ENCODE measurements around the gene DNMT3B. TPM values are rescaled to one million over a fixed set of nuclear protein-coding genes. Genes with fewer than 3 reads are reported as not detected.

DNMT3B gene
- total RNA-seq, 1 donor from 2014 or later = 0.62 TPM

DNA sequence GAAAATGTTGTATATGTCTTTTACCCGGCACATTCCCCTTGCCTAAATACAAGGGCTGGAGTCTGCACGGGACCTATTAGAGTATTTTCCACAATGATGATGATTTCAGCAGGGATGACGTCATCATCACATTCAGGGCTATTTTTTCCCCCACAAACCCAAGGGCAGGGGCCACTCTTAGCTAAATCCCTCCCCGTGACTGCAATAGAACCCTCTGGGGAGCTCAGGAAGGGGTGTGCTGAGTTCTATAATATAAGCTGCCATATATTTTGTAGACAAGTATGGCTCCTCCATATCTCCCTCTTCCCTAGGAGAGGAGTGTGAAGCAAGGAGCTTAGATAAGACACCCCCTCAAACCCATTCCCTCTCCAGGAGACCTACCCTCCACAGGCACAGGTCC is 46.3 kb downstream of the DNMT3B start:
- intact Hi-C loops (cut with DNase I) = no loop called here
- DNase-seq (ENCODE audit: low spot score) = no peak

DNA sequence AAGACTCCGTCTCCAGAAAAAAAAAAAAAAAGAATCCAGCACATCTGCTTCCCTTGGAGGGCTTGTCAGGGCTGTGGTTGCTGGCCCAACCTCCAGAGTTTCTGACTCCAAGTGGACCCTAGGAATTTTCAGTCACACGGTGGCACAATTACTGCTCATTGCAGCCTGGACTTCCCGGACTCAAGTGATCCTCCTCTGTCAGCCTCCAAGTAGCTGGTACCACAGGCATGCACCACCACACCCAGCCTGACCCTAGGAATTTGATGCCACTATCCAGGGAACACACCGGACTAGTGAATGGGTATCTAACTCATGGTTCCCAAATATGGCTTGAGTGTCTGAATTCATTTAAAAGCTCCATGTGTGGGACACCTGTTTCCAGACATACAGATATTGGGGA is 47.7 kb downstream of the DNMT3B start:
- intact Hi-C loops (cut with DNase I) = no loop called here

DNA sequence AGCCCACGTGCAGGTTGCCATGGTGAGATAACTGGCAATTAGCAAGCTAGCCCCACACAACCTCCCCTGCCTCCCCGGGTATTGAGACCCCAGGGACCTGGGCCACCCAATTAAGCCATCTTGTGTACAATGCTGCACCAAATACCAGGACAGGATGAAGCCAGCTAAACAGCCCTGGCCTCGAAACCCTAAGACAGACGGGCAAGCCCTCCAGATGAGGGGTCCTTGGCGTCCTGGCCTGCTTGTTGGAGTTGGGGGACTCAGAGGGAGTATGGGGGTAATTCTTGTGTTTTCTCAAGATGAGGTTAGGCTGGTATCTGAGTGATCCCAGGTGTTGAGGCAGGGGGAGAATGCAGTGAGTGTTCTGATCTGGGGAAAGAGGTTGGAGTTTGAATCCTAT is 48.8 kb downstream of the DNMT3B start:
- intact Hi-C loops (cut with DNase I) = no loop called here
- DNase-seq (ENCODE audit: low spot score) = no peak

More for the DNA sequence above, 47.7 kb downstream of the DNMT3B start:
- DNase-seq (ENCODE audit: low spot score) = no peak

DNA sequence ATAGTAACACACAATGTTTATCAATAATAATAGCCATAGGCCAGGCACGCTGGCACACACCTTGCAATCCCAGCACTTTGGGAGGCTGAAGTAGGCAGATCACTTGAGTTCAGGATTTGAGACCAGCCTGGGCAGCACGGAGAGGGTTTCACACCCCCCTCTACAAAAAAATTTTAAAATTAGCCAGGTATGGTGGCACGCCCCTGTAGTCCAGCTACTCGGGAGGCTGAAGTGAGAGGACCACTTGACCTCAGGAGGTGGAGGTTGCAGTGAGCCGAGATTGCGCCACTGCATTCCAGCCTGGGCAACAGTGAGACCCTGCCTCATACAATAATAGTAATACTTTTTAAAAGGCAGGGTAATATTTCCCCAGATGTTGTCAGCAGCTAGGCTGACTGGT is 49.7 kb downstream of the DNMT3B start:
- no peak for DNase-seq (ENCODE audit: low spot score)
- intact Hi-C loops (cut with DNase I) = no loop called here

DNA sequence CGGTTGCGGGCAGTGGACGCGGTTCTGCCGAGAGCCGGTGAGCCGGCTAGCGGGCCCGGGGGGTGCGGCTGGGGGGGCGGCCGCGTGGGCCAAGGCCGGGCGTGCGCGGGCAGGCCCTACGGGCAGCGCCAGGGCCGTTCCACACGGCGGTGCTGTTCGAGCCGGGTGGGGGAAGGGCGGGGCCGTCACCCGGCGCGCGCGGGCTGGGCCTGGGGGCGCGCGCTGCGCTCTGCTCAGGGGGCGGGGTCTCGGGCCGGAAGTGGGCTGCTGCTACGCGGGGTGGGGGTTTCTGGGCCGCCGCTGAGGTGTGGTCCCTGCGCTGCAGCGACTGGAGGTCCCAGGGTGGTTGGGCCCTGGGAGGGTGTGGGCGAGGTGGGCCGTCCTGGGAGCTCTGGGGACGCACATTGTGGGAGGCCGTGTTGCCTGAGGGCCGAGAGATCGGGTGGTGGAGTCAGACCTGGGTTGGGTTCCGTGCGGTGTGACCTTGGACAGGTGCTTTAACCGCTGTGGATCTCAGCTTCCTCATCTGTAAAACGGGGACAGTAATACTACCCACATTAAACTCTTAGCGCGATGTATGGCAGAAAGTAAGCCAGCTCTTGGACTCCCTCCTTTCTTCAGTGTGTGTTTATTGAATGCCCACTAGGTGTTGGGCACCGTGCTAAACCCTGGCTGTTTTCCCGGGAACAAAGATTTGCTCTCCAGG is 58.0 kb downstream of the DNMT3B start:
- DNase-seq (ENCODE audit: low spot score) = no peak
- intact Hi-C loops (cut with DNase I) = no loop called here

DNA sequence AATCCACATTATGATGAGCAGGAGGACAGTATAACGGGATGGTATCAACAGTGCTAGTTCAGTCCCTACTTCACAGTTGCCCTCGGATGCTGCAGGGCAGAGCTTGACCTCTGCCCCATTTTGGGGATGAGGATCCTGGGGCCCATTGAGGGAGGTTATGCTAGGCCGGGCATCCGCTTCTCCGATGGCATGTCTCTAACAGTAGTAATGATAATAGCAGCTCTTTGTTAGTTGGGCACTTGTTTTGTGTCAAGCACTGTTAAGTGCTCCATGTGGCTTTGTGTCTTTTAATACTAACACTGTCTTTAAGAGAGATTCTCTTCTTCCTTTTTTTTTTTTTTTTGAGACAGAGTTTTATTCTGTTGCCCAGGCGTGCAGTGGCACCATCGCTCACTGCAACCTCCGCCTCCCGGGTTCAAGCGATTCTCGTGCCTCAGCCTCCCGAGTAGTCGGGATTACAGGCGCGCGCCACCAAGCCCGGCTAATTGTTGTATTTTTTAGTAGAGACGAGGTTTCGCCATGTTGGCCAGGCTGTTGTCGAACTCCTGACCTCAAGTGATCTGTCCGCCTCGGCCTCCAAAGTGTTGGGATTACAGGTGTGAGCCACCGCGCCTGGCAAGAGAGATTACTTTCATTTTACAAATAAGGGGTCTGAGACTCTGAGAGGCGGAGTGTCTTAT is 58.7 kb downstream of the DNMT3B start:
- intact Hi-C loops (cut with DNase I) = no loop called here
- DNase-seq (ENCODE audit: low spot score) = no peak

DNA sequence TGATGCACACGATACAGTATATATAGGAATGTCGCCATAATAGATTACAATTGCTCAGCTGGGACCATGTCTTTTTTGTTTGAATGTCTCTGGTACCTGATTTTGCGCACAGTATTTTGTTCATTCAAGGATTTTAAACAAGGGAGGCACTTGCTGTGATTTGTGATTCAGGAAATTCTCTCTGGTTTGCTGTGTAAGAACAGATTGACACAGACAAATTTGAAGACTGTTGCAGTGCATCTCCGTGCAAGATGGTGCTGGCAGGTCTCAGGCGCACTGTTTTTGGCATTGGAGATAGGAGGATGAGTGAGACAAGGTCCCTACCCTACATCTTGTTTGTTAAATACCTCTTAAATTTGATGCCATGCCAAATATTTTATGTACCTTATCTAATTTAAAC is 60.0 kb downstream of the DNMT3B start:
- DNase-seq (ENCODE audit: low spot score) = no peak
- intact Hi-C loops (cut with DNase I) = no loop called here

DNA sequence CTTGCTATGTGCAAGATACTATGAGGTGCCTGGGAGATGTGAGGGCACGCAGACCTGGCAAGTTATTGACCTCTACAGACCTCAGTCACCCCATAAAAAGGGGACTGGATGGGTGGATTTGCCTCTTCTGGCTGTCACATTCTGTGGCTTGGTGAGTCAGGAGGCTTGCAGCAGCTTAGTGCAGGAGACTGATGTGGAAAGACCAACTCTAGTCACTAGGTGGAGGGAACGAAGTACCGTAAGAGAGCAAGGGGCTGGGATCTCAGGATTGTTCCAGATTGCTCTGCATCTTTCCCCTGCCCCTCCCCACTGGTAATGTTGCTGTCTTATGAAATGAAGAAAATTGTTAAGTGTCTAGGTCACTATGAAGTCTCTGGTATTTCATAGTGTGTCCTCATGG is 60.9 kb downstream of the DNMT3B start:
- no peak for DNase-seq (ENCODE audit: low spot score)
- intact Hi-C loops (cut with DNase I) = no loop called here

DNA sequence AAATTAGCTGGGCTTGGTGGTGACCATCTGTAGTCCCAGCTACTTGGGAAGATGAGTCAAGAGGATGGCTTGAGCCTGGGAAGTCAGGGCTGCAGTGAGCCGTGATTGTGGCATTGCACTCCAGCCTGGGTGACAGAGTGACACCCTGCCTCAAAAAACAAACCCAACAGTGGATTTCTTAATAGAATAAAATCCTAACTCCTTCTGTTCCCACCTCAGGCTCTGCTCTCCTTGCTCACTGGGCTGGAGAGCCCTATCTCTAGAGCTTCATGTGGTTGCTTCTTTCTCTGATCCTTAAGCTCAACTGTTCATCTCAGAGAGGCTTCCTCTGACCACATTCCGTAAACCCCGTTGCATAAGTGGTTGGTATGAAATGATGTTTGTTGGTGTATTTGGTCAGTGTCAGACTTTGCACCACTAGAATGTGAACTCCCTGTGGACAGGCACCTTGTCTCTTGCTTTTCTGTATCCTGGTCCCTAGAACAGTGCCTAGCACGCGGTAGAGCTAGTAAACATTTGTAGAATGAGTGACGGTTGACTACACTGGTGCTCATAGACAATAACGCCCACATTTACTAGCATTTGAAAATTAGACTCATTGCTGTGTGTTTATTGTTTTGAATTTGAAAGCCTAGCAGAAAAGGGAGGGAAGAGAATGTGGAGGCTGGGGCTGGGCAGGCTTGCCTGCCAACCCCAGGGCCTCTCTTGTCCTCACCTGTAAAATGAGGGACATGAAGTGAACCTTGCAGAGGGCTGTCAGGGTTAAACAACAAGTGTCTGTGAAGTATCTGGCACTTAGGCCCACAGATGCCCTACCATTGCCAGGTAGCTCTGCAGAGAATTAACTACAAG is 61.8 kb downstream of the DNMT3B start:
- intact Hi-C loops (cut with DNase I) = no loop called here
- DNase-seq (ENCODE audit: low spot score) = no peak

DNA sequence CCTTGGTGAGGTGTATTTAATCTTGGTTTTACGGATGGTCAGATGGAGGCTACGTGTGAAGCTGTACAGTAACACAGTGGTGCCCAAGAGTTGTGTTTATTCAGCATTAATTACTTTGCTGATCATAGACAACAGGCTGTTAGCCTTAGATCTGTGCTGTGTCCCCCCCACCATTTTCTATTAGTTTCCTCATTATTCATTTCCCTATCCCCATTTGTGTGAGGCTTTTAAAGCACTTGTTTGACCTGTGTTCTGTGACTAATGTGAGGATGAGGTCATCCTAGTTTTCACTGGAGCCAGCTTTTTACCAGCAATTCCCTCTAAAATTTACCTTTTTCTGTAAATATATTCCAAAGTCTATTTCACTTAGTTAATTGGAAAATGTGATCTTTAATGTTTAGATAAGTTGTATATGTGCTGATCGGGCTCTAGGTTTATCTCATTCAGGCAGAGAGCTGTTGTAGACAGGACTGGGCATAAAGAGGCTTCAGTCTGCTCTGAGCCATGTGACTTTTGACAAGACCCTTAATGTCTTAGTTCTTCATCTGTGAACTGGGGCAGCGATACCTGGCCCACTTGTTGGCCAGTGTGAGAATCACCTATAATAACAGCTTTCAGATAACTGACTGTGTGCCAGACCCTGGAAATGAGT is 66.0 kb downstream of the DNMT3B start:
- intact Hi-C loops (cut with DNase I) = no loop called here

DNA sequence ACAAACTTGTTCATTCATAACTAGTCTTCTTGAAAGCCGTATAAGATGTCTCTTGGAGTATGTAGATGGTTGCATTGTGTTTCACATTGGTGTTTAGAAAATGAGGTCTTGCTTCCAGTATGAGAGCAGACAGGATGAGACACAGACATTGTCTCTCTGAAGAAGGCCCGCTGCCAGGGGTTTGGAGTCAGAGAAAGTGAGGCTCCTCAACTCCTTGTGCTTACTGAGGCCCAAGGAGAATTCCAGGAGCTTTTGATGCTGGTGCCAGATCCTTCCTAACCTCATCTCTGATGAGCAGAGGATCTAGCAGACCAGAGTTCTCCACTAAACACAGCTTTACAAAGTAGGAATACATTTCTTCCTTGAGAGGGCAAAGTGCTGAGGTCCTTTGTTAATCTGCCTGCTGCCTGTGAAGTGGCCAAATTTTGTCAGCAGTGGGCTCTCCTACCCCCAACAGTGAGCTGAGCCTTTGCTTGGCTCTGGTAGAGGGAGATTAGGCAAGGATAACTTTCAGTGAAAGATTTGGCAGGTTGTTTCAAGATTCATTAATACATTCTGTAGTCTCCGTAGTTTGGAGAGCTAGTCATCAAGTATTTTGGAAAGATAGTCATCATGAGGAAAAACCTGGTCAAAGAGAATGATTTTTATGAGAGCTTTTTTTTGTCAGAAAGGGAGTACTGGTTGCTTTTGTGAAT is 67.3 kb downstream of the DNMT3B start:
- no peak for DNase-seq (ENCODE audit: low spot score)
- intact Hi-C loops (cut with DNase I) = no loop called here

More for the DNA sequence above, 66.0 kb downstream of the DNMT3B start:
- no peak for DNase-seq (ENCODE audit: low spot score)

DNA sequence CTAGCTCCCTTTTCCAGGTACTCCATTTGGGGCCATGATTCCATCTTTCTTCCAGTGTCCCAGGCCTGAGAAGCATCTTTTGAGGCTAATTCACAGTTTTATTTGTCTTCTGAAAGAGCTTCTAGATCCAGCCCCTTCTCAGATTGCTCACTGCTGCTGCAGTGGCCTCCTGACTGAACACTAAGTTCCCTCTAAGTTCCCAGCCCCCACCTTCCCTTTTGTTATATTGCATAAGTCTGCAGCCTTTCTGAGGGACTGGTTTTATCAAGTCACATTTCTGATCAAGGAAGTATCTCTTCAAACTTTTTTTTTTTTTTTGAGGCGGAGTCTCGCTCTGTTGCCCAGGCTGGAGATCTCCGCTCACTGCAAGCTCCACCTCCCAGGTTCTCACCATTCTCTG is 68.3 kb downstream of the DNMT3B start:
- DNase-seq (ENCODE audit: low spot score) = no peak
- intact Hi-C loops (cut with DNase I) = no loop called here

DNA sequence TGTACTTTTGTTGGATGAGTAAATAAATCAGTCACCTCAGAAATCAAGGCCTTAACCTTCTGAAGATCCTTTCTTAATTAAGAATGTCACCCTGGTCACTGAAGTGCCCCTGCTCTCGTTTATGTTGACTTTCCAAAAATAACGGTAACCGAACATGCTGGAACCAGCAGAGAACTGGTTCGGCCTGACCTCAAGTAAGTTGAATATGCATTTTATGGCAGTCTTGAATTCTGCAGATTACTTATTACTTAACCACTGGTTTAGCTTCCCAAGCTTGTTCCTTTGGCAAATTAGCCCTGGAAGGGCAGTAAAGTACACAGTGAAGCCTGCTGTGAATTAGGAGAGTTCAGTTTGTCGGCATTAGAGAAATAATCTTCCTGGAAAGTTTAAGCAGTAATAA is 69.8 kb downstream of the DNMT3B start:
- no peak for DNase-seq (ENCODE audit: low spot score)
- intact Hi-C loops (cut with DNase I) = no loop called here

DNA sequence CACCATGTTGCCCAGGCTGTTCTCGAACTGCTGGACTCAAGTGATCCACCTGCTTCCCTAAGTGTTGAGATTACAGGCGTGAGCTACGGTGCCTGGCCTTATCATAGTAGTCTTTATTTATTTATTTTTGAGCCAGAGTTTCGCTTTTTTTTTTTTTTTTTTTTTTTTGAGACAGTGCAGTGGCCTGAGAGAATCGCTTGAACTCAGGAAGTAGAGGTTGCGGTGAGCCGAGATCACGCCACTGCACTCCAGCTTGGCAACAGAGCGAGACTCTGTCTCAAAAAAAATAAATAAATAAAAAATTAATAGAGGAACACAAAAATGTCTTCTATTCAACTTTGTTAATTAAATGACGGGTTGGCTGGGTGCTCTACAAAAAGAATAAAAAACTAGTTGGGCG is 70.5 kb downstream of the DNMT3B start:
- intact Hi-C loops (cut with DNase I) = no loop called here
- no peak for DNase-seq (ENCODE audit: low spot score)

DNA sequence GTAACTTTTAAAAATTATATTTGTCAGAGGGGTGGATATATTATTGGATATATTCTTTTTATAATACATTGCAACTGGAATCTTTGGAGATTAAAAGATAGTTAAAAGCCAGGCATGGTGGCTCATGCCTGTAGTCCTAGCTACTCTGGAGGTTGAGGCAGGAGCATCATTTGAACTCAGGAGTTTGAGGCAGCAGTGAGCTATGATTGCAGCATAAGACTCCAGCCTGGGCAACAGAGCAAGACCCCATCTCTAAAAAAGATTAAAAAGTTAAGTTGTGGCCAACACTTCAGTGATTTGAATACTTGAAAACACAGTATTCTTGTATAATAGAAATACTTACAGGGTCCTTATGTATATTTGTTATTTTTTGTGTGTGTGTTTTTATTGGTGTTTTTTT is 72.8 kb downstream of the DNMT3B start:
- DNase-seq (ENCODE audit: low spot score) = no peak
- intact Hi-C loops (cut with DNase I) = no loop called here

DNA sequence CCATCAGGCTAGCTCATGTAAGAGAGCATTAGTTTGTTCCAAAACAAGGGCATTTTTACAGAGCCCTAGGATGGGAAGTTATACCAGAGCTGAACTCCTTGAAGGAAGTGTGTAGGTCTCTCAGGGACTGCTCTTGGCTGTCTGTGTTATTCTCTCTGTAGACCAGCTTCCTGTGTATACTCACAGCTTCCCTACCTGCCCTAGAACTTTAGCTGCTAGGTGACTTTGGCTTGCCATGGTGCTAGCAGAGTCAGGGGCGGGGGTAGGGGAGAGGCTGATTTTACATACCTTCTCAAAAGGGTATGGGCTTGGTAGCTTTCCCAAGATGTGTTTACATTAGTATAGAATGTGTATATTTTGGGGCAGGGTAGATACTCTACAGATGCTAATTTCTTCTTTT is 75.0 kb downstream of the DNMT3B start:
- no peak for DNase-seq (ENCODE audit: low spot score)
- intact Hi-C loops (cut with DNase I) = no loop called here

DNA sequence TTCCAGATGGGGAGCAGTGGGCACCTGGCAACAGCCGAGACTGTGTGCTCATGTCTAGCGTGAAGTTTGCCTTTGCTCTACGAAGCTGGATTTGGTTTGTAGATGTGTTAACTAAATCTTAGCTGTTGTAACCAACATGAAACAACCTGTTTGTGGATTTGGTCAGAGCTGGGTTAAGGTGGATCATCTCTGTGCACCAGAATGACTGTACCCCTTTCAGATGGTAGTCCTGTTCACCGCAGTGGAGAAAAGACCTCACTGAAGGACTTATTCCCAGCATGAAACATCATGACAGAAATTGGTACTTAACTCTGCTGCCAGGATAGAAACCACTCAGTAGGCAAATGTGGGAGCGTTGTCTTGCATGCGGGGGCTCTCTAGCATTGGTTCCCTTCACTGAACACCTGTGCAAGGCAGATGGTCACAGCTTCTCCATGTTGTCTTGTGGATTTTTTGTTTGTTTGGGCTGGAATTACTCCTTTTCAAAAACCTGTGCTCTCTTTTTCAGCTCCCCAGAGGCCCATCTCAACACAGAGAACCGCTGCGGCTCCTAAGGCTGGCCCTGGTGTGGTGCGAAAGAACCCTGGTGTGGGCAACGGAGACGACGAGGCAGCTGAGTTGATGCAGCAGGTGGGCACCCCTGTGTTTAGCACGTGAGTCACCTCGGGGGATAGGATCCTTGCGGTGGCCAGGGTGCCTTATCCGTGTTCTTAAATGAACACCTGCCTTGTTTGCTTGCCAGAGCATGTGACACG is 77.2 kb downstream of the DNMT3B start:
- intact Hi-C loops (cut with DNase I) = no loop called here
- DNase-seq (ENCODE audit: low spot score) = no peak

DNA sequence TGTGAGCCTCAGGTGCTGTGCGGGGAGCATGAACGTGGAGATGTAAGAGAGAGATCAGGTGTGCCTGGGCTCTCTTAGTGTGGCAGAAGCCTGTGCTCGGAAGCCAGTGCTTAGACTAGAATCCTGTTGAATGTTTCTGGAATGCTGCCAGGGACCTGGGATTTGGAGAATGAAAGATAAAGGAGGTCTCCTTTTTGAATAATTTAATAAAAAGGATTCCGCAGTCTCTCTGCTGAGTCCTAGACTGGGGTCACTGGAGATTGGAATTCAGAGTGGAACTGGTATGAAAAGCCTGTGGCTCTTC is 77.7 kb downstream of the DNMT3B start:
- DNase-seq (ENCODE audit: low spot score) = no peak
- intact Hi-C loops (cut with DNase I) = no loop called here

DNA sequence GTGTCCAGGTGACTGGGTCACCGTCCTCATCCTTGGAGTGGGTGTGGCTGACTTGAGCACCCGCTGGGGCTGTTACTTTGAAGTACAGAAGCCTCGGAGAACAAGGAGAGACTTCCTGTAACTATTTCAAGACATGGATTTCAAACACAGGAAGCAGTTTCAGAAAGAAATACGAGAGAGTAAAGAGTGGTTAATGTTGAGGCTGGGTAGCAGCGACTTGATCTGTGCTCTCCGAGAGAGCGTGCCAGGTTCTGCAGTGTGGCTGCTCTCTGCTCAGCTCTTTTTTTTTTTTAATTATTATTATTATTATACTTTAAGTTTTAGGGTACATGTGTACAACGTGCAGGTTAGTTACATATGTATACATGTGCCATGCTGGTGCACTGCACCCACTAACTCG is 79.0 kb downstream of the DNMT3B start:
- intact Hi-C loops (cut with DNase I) = no loop called here
- DNase-seq (ENCODE audit: low spot score) = no peak

Data from cardiac septum (tissue), 1 donor.